ENCODE data around the gene ADAM17. TPM values are rescaled to one million over a fixed set of nuclear protein-coding genes. Genes with fewer than 3 reads are reported as not detected.

Gene ADAM17
- total and polyA plus RNA-seq, 8 donors, result 4.0 to 46.1 (median 16.8) TPM

GRCh38 chr2:9573840-9574239 is 18.2 kb upstream of the ADAM17 start:
- no peak overlapping the region for H3K4me3 ChIP-seq
- WGBS, 5 donors, result 72 to 93% (median 89%) methylated on average over 4 of the region's 4 CpGs
- no peak for TF ChIP-seq EP300 (IDR thresholded peaks at IDR 0.05)
- no peak for TF ChIP-seq POLR2AphosphoS5 (IDR thresholded peaks at IDR 0.05)
- no peak for DNase-seq
- H3K36me3 ChIP-seq, result no peaks in the 10 kb centered on the region
- peak overlapping the region in 2 of 5 donors; percentile 17 to 29 for H3K27ac ChIP-seq
- intact Hi-C loops (cut with DNase I; ENCODE audit: low total_unique reads), result no loop called here
- H3K4me1 ChIP-seq, result no peaks in the 10 kb centered on the region
- H3K27me3 ChIP-seq, result no peaks in the 10 kb centered on the region
- no peaks in the 10 kb centered on the region for H3K9me3 ChIP-seq

DNA sequence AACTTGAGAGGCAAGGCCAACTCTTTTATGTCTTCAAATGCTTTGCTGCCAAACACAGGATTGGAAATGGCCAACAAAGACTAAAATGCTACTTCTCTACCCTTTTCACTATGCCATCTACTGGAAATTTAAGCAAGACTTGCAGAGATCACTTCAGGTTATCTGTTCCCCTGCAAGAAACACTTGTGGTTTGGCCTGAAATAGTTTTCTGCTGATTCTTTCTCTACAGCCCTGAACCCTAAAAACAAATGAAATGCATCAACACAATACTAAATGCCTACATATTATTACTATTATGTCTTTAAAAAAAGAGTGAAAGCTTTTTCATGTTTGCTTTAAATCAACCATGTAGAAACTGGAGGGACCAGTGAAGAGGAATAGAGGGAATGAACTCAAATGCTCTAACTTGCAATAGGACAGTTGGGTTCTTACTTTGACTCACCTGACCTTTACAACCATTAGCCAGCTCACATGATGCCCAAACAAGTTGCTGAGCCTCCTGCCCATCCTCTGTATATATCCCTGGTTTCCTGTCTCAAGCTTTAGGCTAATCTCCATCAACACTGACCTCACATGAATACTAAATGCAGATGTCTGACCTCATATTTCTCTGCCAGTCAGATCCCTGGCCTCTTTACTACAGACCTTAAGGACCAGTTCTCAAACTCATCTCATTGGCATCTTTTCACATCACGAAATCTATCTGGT is 17.5 kb upstream of the ADAM17 start:
- DNase-seq, result no peak
- intact Hi-C loops (cut with DNase I; ENCODE audit: low total_unique reads), result no loop called here
- TF ChIP-seq POLR2A (IDR thresholded peaks at IDR 0.05) (no peak), POLR2AphosphoS5 (IDR thresholded peaks at IDR 0.05) (no peak), EP300 (IDR thresholded peaks at IDR 0.05) (no peak)
- TF ChIP-seq, protein P1, sequence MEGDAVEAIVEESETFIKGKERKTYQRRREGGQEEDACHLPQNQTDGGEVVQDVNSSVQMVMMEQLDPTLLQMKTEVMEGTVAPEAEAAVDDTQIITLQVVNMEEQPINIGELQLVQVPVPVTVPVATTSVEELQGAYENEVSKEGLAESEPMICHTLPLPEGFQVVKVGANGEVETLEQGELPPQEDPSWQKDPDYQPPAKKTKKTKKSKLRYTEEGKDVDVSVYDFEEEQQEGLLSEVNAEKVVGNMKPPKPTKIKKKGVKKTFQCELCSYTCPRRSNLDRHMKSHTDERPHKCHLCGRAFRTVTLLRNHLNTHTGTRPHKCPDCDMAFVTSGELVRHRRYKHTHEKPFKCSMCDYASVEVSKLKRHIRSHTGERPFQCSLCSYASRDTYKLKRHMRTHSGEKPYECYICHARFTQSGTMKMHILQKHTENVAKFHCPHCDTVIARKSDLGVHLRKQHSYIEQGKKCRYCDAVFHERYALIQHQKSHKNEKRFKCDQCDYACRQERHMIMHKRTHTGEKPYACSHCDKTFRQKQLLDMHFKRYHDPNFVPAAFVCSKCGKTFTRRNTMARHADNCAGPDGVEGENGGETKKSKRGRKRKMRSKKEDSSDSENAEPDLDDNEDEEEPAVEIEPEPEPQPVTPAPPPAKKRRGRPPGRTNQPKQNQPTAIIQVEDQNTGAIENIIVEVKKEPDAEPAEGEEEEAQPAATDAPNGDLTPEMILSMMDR (IDR thresholded peaks at IDR 0.05), result no peak
- no peaks in the 10 kb centered on the region for H3K9me3 ChIP-seq
- H3K4me1 ChIP-seq, result no peaks in the 10 kb centered on the region
- no peak overlapping the region for H3K4me3 ChIP-seq
- WGBS, 5 donors, result 91 to 97% (median 95%) methylated on average over 1 of the region's 1 CpG
- no peak overlapping the region for H3K27ac ChIP-seq
- H3K36me3 ChIP-seq, result no peaks in the 10 kb centered on the region
- no peaks in the 10 kb centered on the region for H3K27me3 ChIP-seq

DNA sequence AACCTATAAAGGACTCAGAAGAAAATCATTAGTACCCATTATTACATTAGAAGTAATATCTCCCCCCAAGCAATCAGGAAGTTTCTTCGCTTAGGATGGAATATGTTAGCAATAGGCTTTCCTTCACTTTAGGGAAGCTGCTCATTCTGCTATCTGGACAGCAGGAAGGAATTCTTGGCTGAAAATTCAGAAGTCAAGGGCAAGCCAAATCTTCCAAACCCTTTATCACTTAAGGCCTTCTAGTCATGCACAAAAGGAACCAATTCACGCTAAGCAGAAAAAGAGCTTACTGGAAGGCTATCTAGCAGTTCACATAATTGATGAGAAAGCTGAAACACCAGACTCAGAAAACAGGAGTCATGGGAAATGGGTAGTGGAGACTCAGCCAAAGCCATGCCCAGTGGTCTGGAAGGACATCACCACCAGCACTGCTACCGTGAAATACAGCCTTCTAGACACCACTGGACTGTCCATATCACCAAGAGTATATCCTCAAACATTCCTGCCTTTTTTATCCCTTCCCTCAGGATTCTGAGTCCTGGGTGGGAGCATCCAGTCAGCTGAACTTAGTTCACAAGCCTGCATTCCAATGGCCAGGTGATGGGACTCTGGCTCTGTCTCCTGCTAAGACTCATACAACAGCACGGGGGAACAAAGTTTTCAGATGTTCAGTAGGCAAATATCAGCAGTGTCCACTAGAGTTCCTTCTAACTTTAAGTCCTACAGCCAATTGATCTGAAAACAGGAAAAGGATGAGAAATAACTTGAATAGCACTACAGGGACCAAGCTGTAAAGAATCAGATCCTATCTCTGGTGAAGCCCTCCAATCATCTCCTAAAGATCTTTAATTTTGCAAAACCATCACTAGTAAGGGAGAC is 14.8 kb upstream of the ADAM17 start:
- H3K4me1 ChIP-seq, result peaks cover 5 to 10% (median 7%) of the 10 kb centered on the region in 4 donors
- no peaks in the 10 kb centered on the region for H3K27me3 ChIP-seq
- H3K36me3 ChIP-seq, result no peaks in the 10 kb centered on the region
- intact Hi-C loops (cut with DNase I; ENCODE audit: low total_unique reads), result no loop called here
- H3K27ac ChIP-seq, result no peak overlapping the region
- H3K9me3 ChIP-seq, result no peaks in the 10 kb centered on the region
- H3K4me3 ChIP-seq, result no peak overlapping the region
- TF ChIP-seq POLR2AphosphoS5 (IDR thresholded peaks at IDR 0.05) (no peak), EP300 (IDR thresholded peaks at IDR 0.05) (no peak), POLR2A (IDR thresholded peaks at IDR 0.05) (no peak)
- TF ChIP-seq, protein P1 (IDR thresholded peaks at IDR 0.05), result no peak
- 75 to 82% (median 79%) methylated on average over 4 of the region's 4 CpGs for WGBS, 5 donors
- no peak for DNase-seq

- Histone ChIP-seq H3K36me3 (no peaks in the 10 kb centered on the region), H3K4me3 (no peak overlapping the region)
- WGBS, 5 donors, result 68 to 76% (median 74%) methylated on average over 11 of the region's 11 CpGs
Measured at GRCh38 chr2:9565436-9566153, 10.0 kb upstream of the ADAM17 start.

More at GRCh38 chr2:9565436-9566153, 10.0 kb upstream of the ADAM17 start:
- peak; percentile 47 to 78 (median 54) for TF ChIP-seq POLR2AphosphoS5 (IDR thresholded peaks at IDR 0.05)
- TF ChIP-seq, protein P1 (IDR thresholded peaks at IDR 0.05), result no peak
- no peak for TF ChIP-seq POLR2A (IDR thresholded peaks at IDR 0.05)
- no peak for TF ChIP-seq EP300 (IDR thresholded peaks at IDR 0.05)
- no peaks in the 10 kb centered on the region for H3K27me3 ChIP-seq
- peak overlapping the region; percentile 24 to 81 (median 71) for H3K27ac ChIP-seq
- H3K9me3 ChIP-seq, result no peaks in the 10 kb centered on the region
- intact Hi-C loops (cut with DNase I; ENCODE audit: low total_unique reads), result no loop called here
- peaks cover 11 to 17% (median 14%) of the 10 kb centered on the region in 4 donors for H3K4me1 ChIP-seq
- peak; percentile 63 to 80 for DNase-seq
